HPDE6-E6E7 (cell line): ENCODE measurements around the gene ANXA9.

Experiments
- DNase-seq: peaks from one replicate; pipeline ENCODE4 v3.0.0; 2011; ENCODE audit warnings: missing footprints; ENCODE audit errors: extremely low spot score

ANXA9 gene, protein sequence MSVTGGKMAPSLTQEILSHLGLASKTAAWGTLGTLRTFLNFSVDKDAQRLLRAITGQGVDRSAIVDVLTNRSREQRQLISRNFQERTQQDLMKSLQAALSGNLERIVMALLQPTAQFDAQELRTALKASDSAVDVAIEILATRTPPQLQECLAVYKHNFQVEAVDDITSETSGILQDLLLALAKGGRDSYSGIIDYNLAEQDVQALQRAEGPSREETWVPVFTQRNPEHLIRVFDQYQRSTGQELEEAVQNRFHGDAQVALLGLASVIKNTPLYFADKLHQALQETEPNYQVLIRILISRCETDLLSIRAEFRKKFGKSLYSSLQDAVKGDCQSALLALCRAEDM

DNA sequence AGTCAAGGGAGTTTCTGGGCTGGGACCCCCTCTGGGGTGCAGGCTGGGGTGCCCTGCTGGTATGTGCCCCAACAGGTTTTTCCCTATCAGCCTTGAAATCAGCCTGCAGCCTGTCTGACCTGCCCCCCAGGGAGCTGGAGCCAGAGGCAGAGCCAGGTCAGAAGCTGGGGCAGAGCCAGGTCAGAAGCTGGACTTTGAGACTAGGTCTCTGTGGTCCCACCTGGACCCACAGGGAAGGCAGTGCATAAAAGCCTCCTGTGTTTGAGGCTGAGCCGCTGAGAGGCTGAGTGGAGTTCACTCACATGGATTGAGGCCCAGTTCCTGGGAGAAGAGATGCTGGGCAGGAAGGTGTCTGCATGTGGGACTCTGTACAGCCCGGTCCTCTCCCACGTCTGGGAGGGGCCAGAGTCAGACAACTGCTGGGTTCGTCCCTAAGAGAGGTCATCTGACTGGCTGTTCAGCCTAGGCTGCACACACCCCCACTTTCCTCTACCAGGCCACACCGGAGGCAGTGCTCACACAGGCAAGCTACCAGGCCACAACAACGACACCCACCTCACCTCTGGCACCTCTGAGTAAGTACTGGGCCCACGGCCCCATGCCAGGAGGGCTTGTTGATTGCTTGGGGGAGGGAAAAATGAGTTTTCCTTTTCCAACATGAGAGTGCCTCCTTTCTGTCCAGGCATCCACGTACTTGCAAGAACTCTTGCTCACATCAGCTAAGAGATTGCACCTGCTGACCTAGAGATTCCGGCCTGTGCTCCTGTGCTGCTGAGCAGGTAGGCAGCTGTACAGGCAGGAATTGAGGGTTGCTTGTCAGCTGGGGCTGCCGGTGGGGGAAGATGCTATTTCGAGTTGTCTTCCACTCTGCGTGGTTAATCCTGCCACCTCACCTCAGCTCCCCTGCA is at the start of gene ANXA9:
Gene ANXA9, plus strand, starts transcription at position 488 of the 908 bp plus-strand sequence. CDS start 814 bp downstream, outside the sequence.
- DNase-seq, result no peak

DNA sequence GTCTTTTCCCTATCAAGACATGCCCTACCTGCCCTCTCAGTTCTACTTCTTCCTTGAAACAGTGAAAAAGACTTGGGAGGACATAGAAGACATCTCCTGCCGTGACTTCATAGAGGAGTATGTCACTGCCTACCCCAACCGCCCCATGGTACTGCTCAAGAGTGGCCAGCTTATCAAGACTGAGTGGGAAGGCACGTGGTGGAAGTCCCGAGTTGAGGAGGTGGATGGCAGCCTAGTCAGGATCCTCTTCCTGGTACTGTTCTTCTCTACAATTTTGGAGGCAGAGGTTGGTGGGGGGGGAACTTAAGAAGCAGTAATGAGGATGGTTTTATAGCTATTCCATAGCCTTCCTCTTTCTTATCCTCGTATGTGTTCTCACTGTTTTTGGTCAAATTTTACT is 37.2 kb upstream of the ANXA9 start:
- no peak for DNase-seq

DNA sequence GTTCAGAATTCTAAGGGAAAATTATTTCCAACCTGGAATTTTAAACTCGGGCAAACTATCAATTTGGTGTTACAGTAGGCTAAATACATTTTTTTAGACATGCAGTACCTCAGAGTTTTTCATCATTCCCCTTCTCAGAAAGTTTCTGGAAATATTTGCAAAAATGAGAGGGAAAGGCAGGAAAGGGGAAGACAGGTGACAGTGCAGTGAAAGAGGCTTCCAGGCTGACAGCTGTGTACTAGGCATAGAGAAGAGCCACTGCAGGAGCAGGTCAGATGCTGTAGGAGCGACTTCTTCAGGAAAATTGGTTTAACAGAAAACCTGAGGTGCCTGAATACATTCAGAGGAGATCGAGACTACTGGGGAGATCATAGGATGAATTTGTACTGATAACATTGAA is 27.4 kb upstream of the ANXA9 start:
- DNase-seq, result no peak

DNA sequence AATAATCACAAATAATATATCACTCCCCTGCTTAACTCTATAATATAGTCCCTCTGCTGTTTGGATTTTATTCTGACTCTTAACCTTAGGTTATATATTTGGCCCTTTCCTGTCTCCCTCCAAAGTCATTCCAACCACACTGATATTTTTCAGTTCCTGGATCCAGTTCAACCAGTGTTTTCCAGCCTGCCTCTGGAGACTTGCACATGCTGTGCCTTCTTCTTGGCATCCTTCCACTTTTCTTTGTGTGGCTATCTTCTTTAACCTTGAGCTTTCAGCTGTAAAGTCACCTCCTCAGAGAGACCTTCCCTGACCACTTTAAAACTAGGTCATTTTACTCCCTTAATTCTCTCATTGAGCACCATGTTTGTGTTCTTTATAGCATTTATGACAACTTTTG is 26.8 kb upstream of the ANXA9 start:
- DNase-seq, result no peak

DNA sequence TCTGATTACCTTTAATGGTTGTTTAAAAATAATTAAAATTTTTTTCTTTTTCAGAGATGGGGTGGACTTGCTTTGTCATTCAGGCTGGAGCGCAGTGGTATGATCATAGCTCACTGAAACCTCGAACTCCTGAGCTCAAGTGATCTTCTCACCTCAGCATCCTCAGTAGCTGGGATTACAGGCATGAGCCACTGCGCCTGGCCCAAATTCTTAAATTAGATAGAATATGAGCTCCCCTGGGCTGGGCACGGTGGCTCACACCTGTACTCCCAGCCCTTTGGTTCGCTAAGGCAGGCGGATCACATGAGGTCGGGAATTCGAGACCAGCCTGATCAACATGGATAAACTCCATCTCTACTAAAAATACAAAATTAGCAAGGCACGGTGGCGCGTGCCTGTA is 24.4 kb upstream of the ANXA9 start:
- DNase-seq, result no peak

DNA sequence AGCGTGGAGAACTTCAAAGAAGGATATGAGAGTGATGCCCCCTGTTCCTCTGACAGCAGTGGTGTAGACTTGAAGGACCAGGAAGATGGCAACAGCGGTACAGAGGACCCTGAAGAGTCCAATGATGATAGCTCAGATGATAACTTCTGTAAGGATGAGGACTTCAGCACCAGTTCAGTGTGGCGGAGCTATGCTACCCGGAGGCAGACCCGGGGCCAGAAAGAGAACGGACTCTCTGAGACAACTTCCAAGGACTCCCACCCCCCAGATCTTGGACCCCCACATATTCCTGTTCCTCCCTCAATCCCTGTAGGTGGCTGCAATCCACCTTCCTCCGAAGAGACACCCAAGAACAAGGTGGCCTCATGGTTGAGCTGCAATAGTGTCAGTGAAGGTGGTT is 21.4 kb upstream of the ANXA9 start:
- DNase-seq, result no peak

DNA sequence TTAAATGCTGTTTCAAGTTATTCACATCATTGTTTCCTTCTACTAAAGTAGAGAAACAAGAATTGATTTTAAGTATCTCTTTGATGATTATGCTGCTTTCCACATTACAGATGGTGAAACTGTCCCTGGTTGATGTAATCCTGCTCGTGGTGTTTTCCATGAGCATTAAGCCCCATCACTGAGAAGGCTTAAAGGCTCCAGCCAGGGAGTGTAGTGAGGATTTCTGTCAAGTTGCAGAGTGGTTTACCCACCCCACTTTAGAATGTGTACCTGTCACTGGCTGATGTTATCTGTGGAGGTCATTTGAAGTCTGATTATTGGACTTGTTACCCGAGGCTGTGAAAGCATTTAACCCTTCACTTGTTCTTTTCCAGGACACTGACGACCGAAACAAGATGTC is 20.3 kb upstream of the ANXA9 start:
- DNase-seq, result no peak

DNA sequence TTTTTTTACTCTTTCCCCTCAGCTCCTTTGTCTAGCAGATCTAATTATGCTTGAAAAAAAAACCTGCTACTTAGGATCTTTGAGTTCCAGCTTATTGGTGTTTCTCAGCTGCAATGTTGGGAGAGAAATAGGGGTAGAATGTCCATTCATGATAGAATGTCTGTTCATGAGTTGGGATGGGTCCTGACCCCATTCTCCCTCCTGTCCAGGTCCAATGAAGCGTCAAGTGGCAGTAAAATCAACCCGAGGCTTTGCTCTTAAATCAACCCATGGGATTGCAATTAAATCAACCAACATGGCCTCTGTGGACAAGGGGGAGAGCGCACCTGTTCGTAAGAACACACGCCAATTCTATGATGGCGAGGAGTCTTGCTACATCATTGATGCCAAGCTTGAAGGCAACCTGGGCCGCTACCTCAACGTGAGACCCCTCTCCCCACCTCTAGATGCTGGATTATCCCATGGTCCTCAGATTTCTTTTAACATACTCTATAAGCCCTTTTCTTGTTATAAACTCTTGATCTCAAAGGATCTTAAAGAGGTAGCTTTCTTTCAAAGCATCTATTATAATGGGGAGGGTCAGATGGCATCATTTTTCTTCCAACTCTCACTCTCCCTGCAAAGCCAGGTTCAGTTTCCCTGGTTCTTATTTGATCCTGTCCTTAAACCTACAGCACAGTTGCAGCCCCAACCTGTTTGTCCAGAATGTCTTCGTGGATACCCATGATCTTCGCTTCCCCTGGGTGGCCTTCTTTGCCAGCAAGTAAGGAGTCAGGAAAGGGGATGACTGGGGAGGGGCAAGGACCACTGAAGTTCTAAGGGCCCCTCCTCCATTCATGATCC is 18.6 kb upstream of the ANXA9 start:
- DNase-seq, result no peak

DNA sequence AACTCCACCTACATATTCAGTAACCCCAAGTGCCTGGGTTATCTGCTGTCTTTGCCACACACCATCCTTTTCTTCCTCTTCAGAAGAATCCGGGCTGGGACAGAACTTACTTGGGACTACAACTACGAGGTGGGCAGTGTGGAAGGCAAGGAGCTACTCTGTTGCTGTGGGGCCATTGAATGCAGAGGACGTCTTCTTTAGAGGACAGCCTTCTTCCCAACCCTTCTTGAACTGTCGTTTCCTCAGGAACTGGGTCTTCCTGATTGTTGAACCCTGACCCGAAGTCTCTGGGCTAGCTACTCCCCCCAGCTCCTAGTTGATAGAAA is 18.0 kb upstream of the ANXA9 start:
- no peak for DNase-seq

DNA sequence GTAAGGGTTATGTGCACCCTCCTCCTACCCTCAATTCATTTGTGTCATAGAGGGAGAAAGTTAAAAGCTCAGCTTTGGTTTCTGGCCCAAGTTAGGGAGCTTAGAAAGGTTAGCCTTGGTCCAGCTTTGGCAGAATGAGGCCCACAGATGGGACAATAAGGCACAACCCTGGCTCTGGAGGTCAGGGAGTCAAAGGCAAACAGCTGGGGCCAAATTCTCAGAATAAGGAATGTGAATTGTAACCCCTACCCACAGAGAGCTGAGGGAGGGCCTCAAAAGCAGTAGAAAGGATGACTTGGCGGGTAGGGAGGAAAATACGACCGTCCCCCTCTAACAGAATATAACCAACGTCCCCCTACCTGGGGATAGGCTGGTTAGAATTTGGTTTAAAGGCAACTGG is 16.5 kb upstream of the ANXA9 start:
- DNase-seq, result no peak

DNA sequence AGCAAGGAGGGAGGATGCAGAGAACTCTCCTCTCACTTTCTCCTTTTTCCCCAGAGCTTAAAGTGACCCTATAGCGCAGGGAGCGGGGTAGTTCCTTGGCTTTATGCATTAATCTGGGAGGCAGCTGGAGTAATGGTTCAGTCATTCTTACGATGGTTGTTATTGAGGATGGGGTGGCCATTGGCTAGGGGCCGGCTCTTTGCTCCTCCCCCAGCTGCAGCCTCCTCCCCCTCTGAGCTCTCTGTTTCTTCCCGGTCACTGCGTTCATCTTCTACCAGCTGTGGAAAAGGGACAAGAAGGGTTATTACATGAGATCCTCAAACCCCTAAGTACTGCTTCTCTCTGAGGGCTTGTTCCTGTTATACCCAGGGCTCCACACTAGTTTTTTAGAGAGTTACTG is 16.1 kb upstream of the ANXA9 start:
- DNase-seq, result no peak

DNA sequence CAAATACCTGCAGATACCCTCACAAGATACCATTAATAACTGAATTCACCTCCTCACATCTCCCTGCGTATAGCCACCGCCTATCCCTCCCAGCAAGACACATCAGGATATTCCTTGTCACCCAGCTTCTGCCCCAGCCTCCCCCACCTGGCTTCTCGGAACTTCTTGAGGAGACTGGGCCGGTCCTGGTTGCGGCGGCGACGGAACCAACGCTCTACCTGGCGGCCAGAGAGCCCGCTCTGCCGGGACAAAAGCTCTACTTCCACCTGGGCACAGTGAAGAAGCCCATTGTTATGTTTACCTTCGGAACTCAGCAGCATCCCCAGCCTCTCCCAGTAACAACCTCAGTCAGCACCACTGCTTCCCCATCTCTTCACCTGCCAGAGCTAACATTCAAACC is 14.2 kb upstream of the ANXA9 start:
- DNase-seq, result no peak

DNA sequence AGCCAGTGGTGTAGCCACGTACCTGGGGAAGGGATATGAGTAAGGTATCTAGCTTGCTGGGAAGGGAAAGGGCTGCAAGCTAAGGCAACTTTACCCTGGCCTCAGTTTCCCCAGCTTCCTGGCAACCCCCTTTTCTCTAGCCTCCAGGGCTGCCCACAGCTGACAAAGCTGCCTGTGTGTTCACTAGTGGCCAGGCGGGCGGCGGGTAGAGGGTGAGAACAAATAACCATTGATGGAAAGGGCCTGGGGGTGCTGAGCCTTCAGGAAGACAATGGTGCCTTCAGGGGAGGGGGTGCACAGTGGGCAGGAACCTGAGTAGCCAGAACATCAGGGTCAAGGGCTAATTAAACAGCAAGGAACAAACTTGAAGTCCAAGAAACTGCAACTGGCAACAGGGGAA is 13.6 kb upstream of the ANXA9 start:
- DNase-seq, result no peak

DNA sequence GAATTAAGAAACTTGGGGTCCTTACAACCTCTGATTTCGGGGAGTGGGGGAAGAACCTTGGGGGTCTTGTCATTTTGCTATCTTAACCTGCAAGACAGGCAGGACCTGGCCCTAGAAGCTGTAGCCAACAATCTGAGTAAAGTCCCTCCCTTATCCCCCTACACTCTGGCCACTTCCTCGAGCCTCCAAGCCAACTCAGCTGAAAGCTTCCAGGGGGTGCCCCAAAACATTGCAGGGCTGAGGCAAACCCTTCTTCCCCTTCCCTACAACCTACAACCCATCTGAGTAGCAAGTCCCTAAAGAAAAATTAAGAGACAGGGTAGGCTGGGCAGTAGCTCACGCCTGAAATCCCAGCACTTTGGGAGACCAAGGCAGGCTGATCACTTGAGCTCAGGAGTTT is 12.5 kb upstream of the ANXA9 start:
- DNase-seq, result no peak

DNA sequence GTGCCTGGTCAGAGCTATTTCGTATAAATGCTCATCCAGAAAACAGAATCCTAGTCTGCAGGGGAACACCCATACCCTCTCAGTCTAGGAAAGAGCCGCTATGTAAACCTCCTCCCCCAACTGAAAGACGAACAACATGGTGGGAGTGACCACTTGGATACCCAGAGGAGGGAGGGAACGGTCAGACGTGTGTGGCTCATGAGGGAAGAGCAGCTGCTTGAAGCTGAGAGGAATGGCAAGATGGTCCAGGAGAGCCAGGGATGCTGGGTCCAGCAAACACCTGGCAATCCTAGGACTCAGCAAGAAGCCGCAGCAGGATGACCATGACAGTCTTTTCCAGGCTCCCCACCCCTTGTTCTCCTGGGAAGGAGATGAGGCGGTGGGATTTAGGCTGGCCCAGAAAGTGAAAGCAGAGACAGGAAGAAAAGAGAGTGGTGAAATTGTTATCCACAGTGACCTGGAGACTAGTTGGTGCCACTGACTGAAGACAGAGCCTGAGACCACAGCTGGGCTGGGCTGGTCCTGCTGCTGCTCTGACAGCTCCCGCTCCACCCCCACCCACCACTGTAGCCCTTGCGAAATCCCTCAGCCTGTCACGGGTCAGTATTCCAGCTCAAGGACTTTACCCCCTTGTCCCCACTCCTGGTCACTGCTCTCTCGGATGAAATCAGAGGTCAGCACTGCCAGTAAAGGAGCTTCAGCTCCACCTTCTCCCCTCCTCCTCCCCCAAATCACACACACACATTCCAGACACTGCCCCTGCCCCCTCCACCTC is 11.1 kb upstream of the ANXA9 start:
- DNase-seq, result no peak

DNA sequence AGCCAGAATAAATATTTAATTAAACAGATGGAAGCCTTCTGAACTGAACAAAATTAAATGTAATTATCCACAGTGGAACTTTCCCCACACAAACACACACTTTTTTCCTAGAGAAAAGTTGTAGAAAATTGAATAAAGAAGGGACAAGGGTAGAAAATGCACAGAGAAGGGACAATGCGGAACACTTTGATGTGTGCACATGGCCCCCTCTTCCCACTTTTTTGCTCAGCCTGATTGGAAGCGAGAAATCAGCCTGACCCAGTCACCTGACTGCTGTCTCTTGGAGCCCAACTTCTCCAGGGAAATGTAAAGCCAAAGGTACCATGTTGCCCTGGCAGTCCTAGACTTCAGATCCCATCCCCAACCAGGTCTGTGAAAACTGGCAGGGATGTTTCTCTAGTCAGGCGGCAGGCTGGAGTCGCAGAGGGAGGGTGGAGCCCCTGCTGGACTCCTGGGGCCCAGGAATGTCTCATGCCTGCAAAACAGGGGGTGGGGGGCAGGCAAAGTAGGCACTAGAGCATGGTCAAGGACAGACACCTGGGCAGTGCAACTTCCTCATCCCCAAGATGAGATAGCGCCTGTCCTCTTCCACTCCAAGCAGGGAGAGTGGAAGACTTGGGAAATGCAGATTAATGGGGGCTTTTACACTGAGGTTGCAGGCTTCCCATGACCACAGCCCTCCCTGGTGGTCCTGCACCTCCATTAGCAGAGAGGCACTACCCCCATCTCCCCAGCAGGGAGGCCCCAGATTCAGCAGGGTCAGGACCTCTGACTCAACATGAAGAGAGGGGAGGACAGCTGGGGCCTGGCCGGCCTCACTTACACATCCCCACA is 10.3 kb upstream of the ANXA9 start:
- DNase-seq, result no peak

DNA sequence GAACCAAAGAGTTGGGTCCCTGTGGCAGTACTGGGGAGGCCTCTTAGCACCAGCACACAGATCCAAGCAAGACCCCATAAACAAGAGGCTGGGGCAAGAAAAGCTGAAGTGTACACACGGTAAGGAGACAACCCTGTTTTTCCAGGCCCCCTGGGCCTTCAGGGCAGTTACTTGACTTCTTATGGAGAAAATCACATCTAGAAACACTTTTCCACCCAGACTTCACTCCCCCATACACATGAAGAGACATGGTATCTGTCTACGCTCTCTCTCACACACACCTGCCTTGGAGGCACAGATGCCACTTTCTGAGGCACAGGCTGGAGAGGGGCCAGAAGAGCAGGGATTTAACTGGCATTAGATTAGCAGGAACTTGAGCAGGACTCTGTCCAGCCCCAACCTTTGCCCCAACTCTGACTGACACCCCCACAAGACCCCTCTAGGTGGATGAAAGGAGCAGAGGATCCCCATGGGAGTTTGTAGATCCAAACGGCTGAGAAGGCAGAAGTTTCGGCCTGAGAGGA is 9.6 kb upstream of the ANXA9 start:
- DNase-seq, result no peak

DNA sequence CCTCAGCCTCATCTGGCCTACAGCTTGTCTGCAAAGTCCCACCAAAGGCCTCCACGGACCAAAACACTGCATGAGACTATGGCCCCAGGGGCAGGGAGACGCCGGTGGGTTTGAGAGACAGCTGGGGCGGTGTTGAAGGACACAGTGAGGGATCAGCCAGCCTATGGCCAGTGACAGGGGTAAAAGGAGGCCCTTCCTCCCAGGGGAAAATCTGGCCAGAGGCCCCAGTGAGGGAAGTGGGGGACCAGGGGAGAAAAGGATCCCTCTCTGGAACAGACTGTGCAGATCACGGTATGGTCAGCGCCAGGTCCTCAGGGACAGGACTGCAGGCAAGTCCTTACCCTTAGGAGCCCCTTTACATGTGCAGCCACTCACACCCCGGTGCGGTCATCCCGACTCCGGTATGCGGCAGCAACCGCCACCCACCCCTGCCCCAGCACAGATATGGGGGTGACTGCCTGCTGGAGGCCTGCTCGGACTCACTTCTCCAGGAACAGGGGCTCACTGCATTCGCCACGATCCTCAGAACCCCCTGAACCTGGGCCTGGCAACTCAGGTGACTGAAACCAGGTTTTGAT is 8.7 kb upstream of the ANXA9 start:
- DNase-seq, result no peak

DNA sequence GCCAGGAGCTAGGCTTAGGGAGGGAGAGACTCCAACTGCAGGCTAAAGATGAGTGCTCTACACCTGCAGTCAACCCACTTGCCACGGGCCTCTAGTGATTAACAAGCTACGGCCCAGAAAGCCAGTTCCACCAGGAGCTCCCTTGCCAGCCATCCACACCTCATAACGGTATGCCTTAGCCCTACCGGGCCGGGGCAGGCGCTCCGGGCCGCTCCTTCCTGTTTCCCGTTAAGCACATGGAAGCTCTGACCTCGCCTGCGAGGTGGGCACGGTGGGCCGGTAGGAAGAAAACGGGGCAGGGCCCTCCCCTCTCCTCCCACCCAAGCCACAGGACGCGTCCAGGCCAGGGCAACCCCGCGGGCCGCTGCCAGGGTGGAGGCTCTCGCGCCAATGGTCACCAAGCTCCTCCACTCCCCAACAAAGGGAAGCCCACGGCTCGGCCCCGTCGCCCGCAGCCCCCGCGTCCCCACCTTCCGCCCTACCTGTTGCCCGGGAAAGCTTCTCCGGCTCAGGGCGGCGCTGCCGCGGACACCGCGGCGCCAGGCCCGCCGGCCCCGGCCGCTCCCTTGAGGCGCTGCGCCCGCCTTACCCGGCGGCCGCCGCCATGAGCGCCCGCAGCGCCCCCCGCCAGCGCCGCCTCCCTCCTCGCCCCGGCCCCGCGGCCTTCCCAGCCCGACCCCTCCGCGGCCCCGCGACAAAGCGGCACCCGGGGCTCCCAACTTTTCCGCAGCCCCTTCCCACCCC is 8.1 kb upstream of the ANXA9 start:
- peak; percentile 38 for DNase-seq
